DMS53 treated with DMSO at 0.1 percent for 48 hours (cell line): ENCODE data around the gene CA10.

Experiments used
- DNase-seq: peaks from one replicate; lab custom pipeline; 2025; ENCODE audit not compliant: unreplicated experiment; lab: John Stamatoyannopoulos, UW

CA10 gene

GRCh38 chr17:52147872-52148271 lies 10.6 kb downstream of the CA10 start:
- DNase-seq = no peak

GRCh38 chr17:52147431-52147830 lies 11.1 kb downstream of the CA10 start:
- no peak for DNase-seq

- DNase-seq = peak; percentile 4
These were observed 13.0 kb downstream of the CA10 start for GRCh38 chr17:52145476-52145875.

- DNase-seq = no peak
These were observed 15.0 kb downstream of the CA10 start for GRCh38 chr17:52143542-52143941.

- DNase-seq = no peak
These were observed 17.9 kb downstream of the CA10 start for GRCh38 chr17:52140601-52141000.

GRCh38 chr17:52138752-52139151 lies 19.8 kb downstream of the CA10 start:
- no peak for DNase-seq

- no peak for DNase-seq
These were observed 20.2 kb downstream of the CA10 start for GRCh38 chr17:52138350-52138749.

GRCh38 chr17:52136166-52136565 lies 22.3 kb downstream of the CA10 start:
- DNase-seq = no peak

GRCh38 chr17:52134641-52135040 lies 23.9 kb downstream of the CA10 start:
- DNase-seq = no peak

GRCh38 chr17:52128721-52129120 lies 29.8 kb downstream of the CA10 start:
- no peak for DNase-seq

- no peak for DNase-seq
These were observed 33.5 kb downstream of the CA10 start for GRCh38 chr17:52124993-52125392.

- DNase-seq = no peak
These were observed 34.0 kb downstream of the CA10 start for GRCh38 chr17:52124561-52124960.

GRCh38 chr17:52120465-52120864 lies 38.0 kb downstream of the CA10 start:
- no peak for DNase-seq

GRCh38 chr17:52110923-52111581 lies 47.5 kb downstream of the CA10 start:
- no peak for DNase-seq

GRCh38 chr17:52106638-52107261 lies 51.8 kb downstream of the CA10 start:
- peak; percentile 50 for DNase-seq

- DNase-seq = no peak
These were observed 52.4 kb downstream of the CA10 start for GRCh38 chr17:52106072-52106471.

- no peak for DNase-seq
These were observed 52.9 kb downstream of the CA10 start for GRCh38 chr17:52105591-52105990.

GRCh38 chr17:52096056-52096455 lies 62.5 kb downstream of the CA10 start:
- DNase-seq = no peak

- DNase-seq = no peak
These were observed 74.3 kb downstream of the CA10 start for GRCh38 chr17:52084176-52084575.

- DNase-seq = no peak
These were observed 79.0 kb downstream of the CA10 start for GRCh38 chr17:52079496-52079895.

GRCh38 chr17:52071712-52072111 lies 86.8 kb downstream of the CA10 start:
- no peak for DNase-seq

GRCh38 chr17:52064791-52065211 lies 93.7 kb downstream of the CA10 start:
- no peak for DNase-seq

GRCh38 chr17:52049496-52049895 lies 109.0 kb downstream of the CA10 start:
- no peak for DNase-seq
